Measurements from ENCODE around the gene EHD1.
A peak's percentile ranks its signal among the peaks of the same experiment; 100 is the strongest.

Gene EHD1

GRCh38 chr11:64917663-64917995 lies 39.2 kb upstream of the EHD1 start:
- TF ChIP-seq POLR2AphosphoS5 (IDR thresholded peaks at IDR 0.05; ENCODE audit: low read depth, low read length) (no peak), POLR2A (IDR thresholded peaks at IDR 0.05; ENCODE audit: low read depth, low read length) (no peak), TAF1 (IDR thresholded peaks at IDR 0.05; ENCODE audit: borderline replicate concordance, low read depth, low read length) (no peak)
- FAIRE-seq (no peak), DNase-seq (ENCODE audit: insufficient read length) (no peak)

- DNase-seq (ENCODE audit: insufficient read length) (peak; percentile 98), FAIRE-seq (peak; percentile 99)
- TF ChIP-seq TAF1 (IDR thresholded peaks at IDR 0.05; ENCODE audit: borderline replicate concordance, low read depth, low read length) = peak; percentile 60; the same call in 1 of the 2 replicates
- TF ChIP-seq POLR2AphosphoS5 (IDR thresholded peaks at IDR 0.05; ENCODE audit: low read depth, low read length) = peak; percentile 55; the same call in 1 of the 2 replicates
- peak; percentile 73; the same call in 1 of the 2 replicates for TF ChIP-seq POLR2A (IDR thresholded peaks at IDR 0.05; ENCODE audit: low read depth, low read length)
These were observed 38.6 kb upstream of the EHD1 start, which contains the start of gene ATG2A for GRCh38 chr11:64916775-64917662. Gene ATG2A (minus strand): TSS chr11:64917209. CDS start chr11:64917135, 74 bp downstream.

GRCh38 chr11:64916040-64916774 lies 37.8 kb upstream of the EHD1 start:
- FAIRE-seq = peak; percentile 86
- peak; percentile 53 for DNase-seq (ENCODE audit: insufficient read length)
- no peak for TF ChIP-seq POLR2A (IDR thresholded peaks at IDR 0.05; ENCODE audit: low read depth, low read length)
- no peak for TF ChIP-seq POLR2AphosphoS5 (IDR thresholded peaks at IDR 0.05; ENCODE audit: low read depth, low read length)

- DNase-seq (ENCODE audit: insufficient read length) = no peak
- FAIRE-seq = no peak
- TF ChIP-seq POLR2A (IDR thresholded peaks at IDR 0.05; ENCODE audit: low read depth, low read length) = no peak
- TF ChIP-seq POLR2AphosphoS5 (IDR thresholded peaks at IDR 0.05; ENCODE audit: low read depth, low read length) = no peak
- no peak for TF ChIP-seq TAF1 (IDR thresholded peaks at IDR 0.05; ENCODE audit: borderline replicate concordance, low read depth, low read length)
These were observed 37.0 kb upstream of the EHD1 start for GRCh38 chr11:64915376-64915887.

- DNase-seq (ENCODE audit: insufficient read length) (no peak), FAIRE-seq (no peak)
- TF ChIP-seq POLR2A (IDR thresholded peaks at IDR 0.05; ENCODE audit: low read depth, low read length) (no peak), POLR2AphosphoS5 (IDR thresholded peaks at IDR 0.05; ENCODE audit: low read depth, low read length) (no peak), TAF1 (IDR thresholded peaks at IDR 0.05; ENCODE audit: borderline replicate concordance, low read depth, low read length) (no peak)
These were observed 35.7 kb upstream of the EHD1 start for GRCh38 chr11:64914123-64914522.

- FAIRE-seq (no peak), DNase-seq (ENCODE audit: insufficient read length) (no peak)
- no peak for TF ChIP-seq POLR2A (IDR thresholded peaks at IDR 0.05; ENCODE audit: low read depth, low read length)
These were observed 34.8 kb upstream of the EHD1 start for GRCh38 chr11:64913171-64913727.

- no peak for FAIRE-seq
These were observed 33.3 kb upstream of the EHD1 start for GRCh38 chr11:64911689-64912088.

GRCh38 chr11:64911142-64911541 lies 32.7 kb upstream of the EHD1 start:
- no peak for DNase-seq (ENCODE audit: insufficient read length)
- no peak for FAIRE-seq
- no peak for TF ChIP-seq POLR2AphosphoS5 (IDR thresholded peaks at IDR 0.05; ENCODE audit: low read depth, low read length)
- no peak for TF ChIP-seq POLR2A (IDR thresholded peaks at IDR 0.05; ENCODE audit: low read depth, low read length)
- TF ChIP-seq TAF1 (IDR thresholded peaks at IDR 0.05; ENCODE audit: borderline replicate concordance, low read depth, low read length) = no peak

More at GRCh38 chr11:64911689-64912088, 33.3 kb upstream of the EHD1 start:
- TF ChIP-seq TAF1 (IDR thresholded peaks at IDR 0.05; ENCODE audit: borderline replicate concordance, low read depth, low read length) = no peak
- TF ChIP-seq POLR2AphosphoS5 (IDR thresholded peaks at IDR 0.05; ENCODE audit: low read depth, low read length) = no peak
- TF ChIP-seq POLR2A (IDR thresholded peaks at IDR 0.05; ENCODE audit: low read depth, low read length) = no peak
- no peak for DNase-seq (ENCODE audit: insufficient read length)

GRCh38 chr11:64910451-64911093 lies 32.2 kb upstream of the EHD1 start:
- TF ChIP-seq POLR2A (IDR thresholded peaks at IDR 0.05; ENCODE audit: low read depth, low read length) (no peak), TAF1 (IDR thresholded peaks at IDR 0.05; ENCODE audit: borderline replicate concordance, low read depth, low read length) (no peak), POLR2AphosphoS5 (IDR thresholded peaks at IDR 0.05; ENCODE audit: low read depth, low read length) (no peak)
- DNase-seq (ENCODE audit: insufficient read length) = no peak
- FAIRE-seq = no peak

- no peak for FAIRE-seq
- DNase-seq (ENCODE audit: insufficient read length) = no peak
These were observed 31.4 kb upstream of the EHD1 start for GRCh38 chr11:64909653-64910343.

More at GRCh38 chr11:64909653-64910343, 31.4 kb upstream of the EHD1 start:
- no peak for TF ChIP-seq POLR2AphosphoS5 (IDR thresholded peaks at IDR 0.05; ENCODE audit: low read depth, low read length)
- no peak for TF ChIP-seq POLR2A (IDR thresholded peaks at IDR 0.05; ENCODE audit: low read depth, low read length)
- no peak for TF ChIP-seq TAF1 (IDR thresholded peaks at IDR 0.05; ENCODE audit: borderline replicate concordance, low read depth, low read length)
